Hematopoietic multipotent progenitor cell treated with erythropoietin and hydrocortisone succinate and interleukin-3 and kit ligand, for 17 days (in vitro differentiated cells): ENCODE data around the gene KTI12.

Source experiments
- DNase-seq: peaks from one replicate; pipeline ENCODE4 v3.0.0-alpha.2; 2015; ENCODE audit warnings: low spot score

Gene KTI12

GRCh38 chr1:51982161-51982560 lies 51.4 kb downstream of the KTI12 start:
- DNase-seq = no peak
